Prostate gland (tissue), 2 donors: Measurements from ENCODE around the gene CPM.

Experiments
- CTCF ChIP-seq, 4 experiments: fragments of 200-600 bp in 2 of 4; fragments of 450-650 bp in 2 of 4; sonication (generic) in 2 of 4; IDR thresholded peaks; 1 replicate in 3 of 4; 2 replicates in 1 of 4; pipeline ENCODE4 v1.5.1; 2016 to 2019; ENCODE audit warnings: antibody characterized with exemption in 4 of 4, mild to moderate bottlenecking in 2 of 4, moderate library complexity in 2 of 4
- POLR2A ChIP-seq: fragments of 450-650 bp; IDR thresholded peaks from one replicate; pipeline ENCODE4 v1.6.1; 2016; ENCODE audit warnings: antibody characterized with exemption, mild to moderate bottlenecking
- POLR2AphosphoS5 ChIP-seq: sonication (generic); formaldehyde crosslinking; IDR thresholded peaks from one replicate; pipeline ENCODE4 v1.6.1; 2017; ENCODE audit warnings: antibody characterized with exemption

GRCh38 chr12:68943848-68944247, 10.9 kb upstream of the CPM start:
- TF ChIP-seq POLR2A (no peak), CTCF (IDR thresholded peaks at IDR 0.05) (no peak), POLR2AphosphoS5 (no peak)
